ENCODE measurements around the gene RDH5. TPM values are rescaled to one million over a fixed set of nuclear protein-coding genes. Genes with fewer than 3 reads are reported as not detected.

Gene RDH5
- total RNA-seq, 1 experiment from 2014 or later: 6.7 TPM

GRCh38 chr12:55675666-55676065, 44.5 kb upstream of the RDH5 start:
- H3K27ac ChIP-seq (ENCODE audit: low read depth, low read length, poor library complexity, severe bottlenecking): no peak overlapping the region

GRCh38 chr12:55676707-55677106, 43.5 kb upstream of the RDH5 start:
- no peak for DNase-seq (ENCODE audit: low spot score)
- Histone ChIP-seq H3K9me3 (ENCODE audit: low read depth, low read length, poor library complexity, severe bottlenecking) (no peaks in the 10 kb centered on the region), H3K27ac (ENCODE audit: low read depth, low read length, poor library complexity, severe bottlenecking) (no peak overlapping the region), H3K4me3 (ENCODE audit: low read depth, low read length, poor library complexity, severe bottlenecking) (no peak overlapping the region), H3K27me3 (replicated peaks; ENCODE audit: insufficient read depth, low read depth, low read length, poor library complexity) (no peaks in the 10 kb centered on the region), H3K4me1 (ENCODE audit: insufficient read depth, low read length, poor library complexity, severe bottlenecking) (peaks cover 7% of the 10 kb centered on the region), H3K36me3 (ENCODE audit: insufficient read depth, low read length, poor library complexity, severe bottlenecking) (no peaks in the 10 kb centered on the region)
- POLR2A ChIA-PET (ENCODE audit: low non-redundant PET): no interaction called here
- no TSS peak for BruUV-seq (replicated peaks)
- intact Hi-C loops (cut with micrococcal nuclease; ENCODE audit: unreplicated experiment): no loop called here
- TF ChIP-seq CTCF (conservative IDR thresholded peaks at IDR 0.05; ENCODE audit: low read depth, low read length): no peak
- no peak for TF ChIP-seq EZH2 (IDR thresholded peaks at IDR 0.05; ENCODE audit: borderline replicate concordance, low read depth, low read length, poor library complexity, severe bottlenecking)
- CTCF ChIA-PET: no interaction called here

More at GRCh38 chr12:55675666-55676065, 44.5 kb upstream of the RDH5 start:
- no peak for DNase-seq (ENCODE audit: low spot score)
- BruUV-seq (replicated peaks): no TSS peak
- TF ChIP-seq CTCF (conservative IDR thresholded peaks at IDR 0.05; ENCODE audit: low read depth, low read length) (no peak), EZH2 (IDR thresholded peaks at IDR 0.05; ENCODE audit: borderline replicate concordance, low read depth, low read length, poor library complexity, severe bottlenecking) (no peak)
- Histone ChIP-seq H3K9me3 (ENCODE audit: low read depth, low read length, poor library complexity, severe bottlenecking) (no peaks in the 10 kb centered on the region), H3K27me3 (replicated peaks; ENCODE audit: insufficient read depth, low read depth, low read length, poor library complexity) (no peaks in the 10 kb centered on the region), H3K4me1 (ENCODE audit: insufficient read depth, low read length, poor library complexity, severe bottlenecking) (no peaks in the 10 kb centered on the region), H3K36me3 (ENCODE audit: insufficient read depth, low read length, poor library complexity, severe bottlenecking) (no peaks in the 10 kb centered on the region), H3K4me3 (ENCODE audit: low read depth, low read length, poor library complexity, severe bottlenecking) (no peak overlapping the region)
- intact Hi-C loops (cut with micrococcal nuclease; ENCODE audit: unreplicated experiment): no loop called here
- ChIA-PET CTCF (no interaction called here), POLR2A (ENCODE audit: low non-redundant PET) (no interaction called here)

GRCh38 chr12:55679691-55680090, 40.5 kb upstream of the RDH5 start:
- peaks cover 12% of the 10 kb centered on the region for H3K4me1 ChIP-seq (ENCODE audit: insufficient read depth, low read length, poor library complexity, severe bottlenecking)
- no peaks in the 10 kb centered on the region for H3K36me3 ChIP-seq (ENCODE audit: insufficient read depth, low read length, poor library complexity, severe bottlenecking)
- no peaks in the 10 kb centered on the region for H3K27me3 ChIP-seq (replicated peaks; ENCODE audit: insufficient read depth, low read depth, low read length, poor library complexity)
- H3K27ac ChIP-seq (ENCODE audit: low read depth, low read length, poor library complexity, severe bottlenecking): no peak overlapping the region
- no peak for DNase-seq (ENCODE audit: low spot score)
- ChIA-PET POLR2A (ENCODE audit: low non-redundant PET) (no interaction called here), CTCF (interaction anchor here (0.5 kb wide), 1 partner anchor 55 kb away, joined by 5 read pairs; no protein-coding TSS in a partner anchor)
- H3K4me3 ChIP-seq (ENCODE audit: low read depth, low read length, poor library complexity, severe bottlenecking): no peak overlapping the region
- TF ChIP-seq CTCF (conservative IDR thresholded peaks at IDR 0.05; ENCODE audit: low read depth, low read length): no peak
- no peak for TF ChIP-seq EZH2 (IDR thresholded peaks at IDR 0.05; ENCODE audit: borderline replicate concordance, low read depth, low read length, poor library complexity, severe bottlenecking)
- BruUV-seq (replicated peaks): no TSS peak
- intact Hi-C loops (cut with micrococcal nuclease; ENCODE audit: unreplicated experiment): no loop called here
- no peaks in the 10 kb centered on the region for H3K9me3 ChIP-seq (ENCODE audit: low read depth, low read length, poor library complexity, severe bottlenecking)

Measured in A673 (cell line).